Right forelimb (tissue), 1 donor: ENCODE results near the gene SPAG8.

Experiments
- DNase-seq: peaks from one replicate; pipeline ENCODE4 v3.0.0-alpha.2; 2018

The SPAG8 gene

DNA sequence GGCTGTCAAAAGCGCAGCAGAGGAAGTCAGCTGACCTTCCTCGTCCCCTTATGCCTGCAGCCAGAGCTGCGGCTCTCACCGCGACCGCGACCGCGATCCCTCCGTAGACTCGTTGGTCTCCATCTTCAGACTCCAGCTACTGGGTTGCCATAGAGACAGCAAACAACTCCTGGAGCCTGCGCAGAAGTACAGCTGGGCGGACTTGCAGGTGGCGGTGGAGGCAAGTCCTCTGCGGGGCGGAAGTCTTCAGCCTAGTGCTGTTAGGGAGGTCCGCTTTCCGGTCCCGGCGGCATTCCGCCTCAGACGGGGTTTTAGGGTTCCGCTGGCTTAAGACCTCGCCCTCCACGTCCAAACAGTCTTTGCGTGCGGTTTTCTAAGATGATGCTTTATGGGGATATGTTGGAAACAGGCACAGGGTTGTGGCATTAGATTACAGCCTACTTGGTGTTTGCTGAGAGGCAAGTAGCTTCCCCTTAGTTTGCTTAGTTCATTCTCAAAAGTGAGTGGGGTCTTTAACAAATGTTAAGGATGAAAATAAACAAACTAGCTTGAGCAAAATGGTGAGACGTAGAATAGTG is at the start of gene SPAG8:
Gene SPAG8, minus strand, starts transcription at position 238 of the 578 bp plus-strand sequence. Its CDS starts 115 bp downstream, at position 123.
- peak; percentile 91 for DNase-seq

DNA sequence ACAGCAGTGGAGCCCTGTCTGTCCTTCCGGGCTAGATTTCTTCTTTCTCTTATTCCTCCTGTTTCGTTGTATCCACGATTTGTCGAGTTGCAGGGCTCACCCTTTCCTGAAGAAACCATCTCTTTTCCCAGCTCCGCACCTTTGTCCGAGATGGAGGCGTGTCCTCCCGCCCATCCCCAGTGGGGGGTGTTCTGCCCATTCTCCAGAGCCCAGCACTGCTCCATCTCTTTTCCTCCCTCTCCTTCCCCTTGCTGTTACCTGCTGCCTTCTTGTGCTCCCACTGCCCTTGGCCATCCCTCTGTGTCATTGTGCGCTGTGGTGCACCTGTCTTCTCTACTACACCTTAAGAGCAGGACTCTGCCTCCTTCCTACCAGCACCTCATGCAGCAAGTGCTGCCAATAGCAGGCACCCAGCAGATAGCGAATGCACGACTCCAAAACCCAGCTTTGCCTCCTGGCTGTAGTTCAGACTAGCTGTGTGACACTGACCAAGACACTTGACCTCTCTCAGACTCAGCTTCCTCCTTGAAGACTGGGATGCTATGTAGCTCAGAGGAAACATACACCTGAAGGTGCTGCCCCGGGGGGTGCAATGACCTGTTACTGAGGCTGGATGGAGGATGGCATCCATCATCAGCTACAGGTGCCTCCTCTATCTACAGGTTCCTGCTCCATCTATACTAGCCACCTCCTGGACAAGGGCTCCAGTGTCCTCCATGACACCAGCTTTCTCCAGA is 49.3 kb upstream of the SPAG8 start:
- DNase-seq: peak; percentile 11

- DNase-seq: no peak
Observed at GRCh38 chr9:35859990-35860339, 47.9 kb upstream of the SPAG8 start.

DNA sequence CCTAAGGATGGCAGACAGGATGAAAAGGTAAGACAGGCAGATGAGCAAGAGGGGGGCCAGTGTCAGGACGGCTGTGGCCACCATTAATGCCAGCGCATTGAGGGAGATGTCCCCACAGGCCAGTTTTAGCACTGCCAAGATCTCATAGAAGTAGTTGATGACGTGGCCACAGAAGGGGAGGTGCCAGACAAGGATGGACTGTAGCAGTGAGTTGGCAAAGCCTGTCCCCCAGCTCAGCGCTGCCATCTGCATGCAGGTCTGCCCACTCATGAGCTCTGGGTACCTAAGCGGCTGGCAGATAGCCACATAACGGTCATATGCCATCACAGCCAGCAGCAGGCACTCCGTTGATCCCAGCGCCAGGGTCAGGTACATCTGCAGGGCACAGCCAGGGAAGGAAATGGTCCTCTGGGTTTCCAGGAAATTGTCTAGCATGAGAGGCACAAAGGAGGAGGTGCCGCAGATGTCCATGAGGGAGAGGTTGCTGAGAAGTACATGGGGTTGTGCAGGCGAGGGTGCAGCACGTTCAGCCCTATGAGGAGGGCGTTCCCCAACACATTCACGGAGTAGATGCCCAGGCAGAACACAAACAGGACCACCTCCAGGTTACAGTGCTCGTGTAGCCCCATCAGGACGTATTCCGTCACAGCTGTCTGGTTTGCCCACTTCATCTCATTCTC is 47.4 kb upstream of the SPAG8 start:
- peak; percentile 39 for DNase-seq

- no peak for DNase-seq
Observed at GRCh38 chr9:35858458-35858857, 46.4 kb upstream of the SPAG8 start.

DNA sequence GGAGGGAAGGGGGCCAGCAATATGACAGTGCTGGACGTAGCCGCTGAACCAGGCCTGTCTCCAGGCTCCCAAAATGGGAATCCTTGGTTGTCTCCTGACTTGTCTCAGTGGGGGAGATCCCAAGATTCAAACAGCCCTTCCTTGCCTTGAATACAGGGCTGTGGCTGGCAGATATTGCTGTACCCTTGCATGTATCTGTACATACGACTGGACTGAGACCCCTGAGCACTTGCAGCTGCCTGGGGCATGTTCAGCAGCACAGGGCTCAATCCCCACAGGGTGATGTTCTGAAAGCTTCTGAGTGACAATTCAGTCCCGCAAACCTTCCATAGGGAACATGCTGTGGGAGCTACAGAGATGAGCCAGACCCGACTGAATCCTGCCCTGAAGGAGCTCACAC is 44.8 kb upstream of the SPAG8 start:
- peak; percentile 11 for DNase-seq

GRCh38 chr9:35856206-35856605 is 44.1 kb upstream of the SPAG8 start:
- peak; percentile 15 for DNase-seq

GRCh38 chr9:35854091-35854762 is 42.2 kb upstream of the SPAG8 start:
- DNase-seq: peak; percentile 21

GRCh38 chr9:35852876-35853865 is 41.1 kb upstream of the SPAG8 start:
- peak; percentile 9 for DNase-seq

GRCh38 chr9:35852267-35852815 is 40.3 kb upstream of the SPAG8 start:
- DNase-seq: no peak

DNA sequence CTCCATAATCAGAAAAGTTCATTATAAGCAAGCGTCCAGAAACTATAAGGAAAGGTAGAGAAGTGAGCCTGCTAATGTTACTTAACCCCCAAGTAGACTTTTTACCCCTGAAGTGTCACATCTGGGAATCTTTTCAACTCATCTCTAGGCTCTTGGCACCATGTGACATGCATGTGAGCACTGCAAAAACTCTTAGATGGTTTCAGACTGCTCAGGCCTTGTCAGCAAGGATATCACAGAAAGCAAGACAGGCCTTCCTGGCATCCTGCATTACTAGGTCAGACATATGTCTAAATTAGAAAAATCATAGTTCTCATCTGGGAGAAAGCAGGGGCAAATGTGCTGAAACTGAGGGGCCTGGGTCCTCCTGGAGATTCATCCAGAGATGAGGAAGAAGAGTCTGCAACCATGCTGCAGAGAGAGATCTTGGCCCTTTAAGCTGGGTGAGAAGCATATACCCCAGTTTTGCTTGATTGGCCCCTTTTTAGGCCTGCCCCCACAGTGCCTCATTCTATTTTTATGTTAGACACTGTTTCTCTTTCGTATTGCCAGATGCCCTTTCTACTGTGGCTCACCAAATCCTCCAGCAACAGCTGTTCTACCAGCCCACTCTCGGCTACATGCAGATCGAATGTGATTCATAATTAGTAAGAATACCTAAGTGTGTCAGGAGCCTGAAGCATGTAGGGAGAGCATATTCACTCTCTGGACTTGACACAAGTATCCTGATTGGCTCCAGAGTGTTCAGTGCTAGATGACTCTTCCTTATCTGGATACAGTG is 35.9 kb upstream of the SPAG8 start:
- DNase-seq: no peak

DNA sequence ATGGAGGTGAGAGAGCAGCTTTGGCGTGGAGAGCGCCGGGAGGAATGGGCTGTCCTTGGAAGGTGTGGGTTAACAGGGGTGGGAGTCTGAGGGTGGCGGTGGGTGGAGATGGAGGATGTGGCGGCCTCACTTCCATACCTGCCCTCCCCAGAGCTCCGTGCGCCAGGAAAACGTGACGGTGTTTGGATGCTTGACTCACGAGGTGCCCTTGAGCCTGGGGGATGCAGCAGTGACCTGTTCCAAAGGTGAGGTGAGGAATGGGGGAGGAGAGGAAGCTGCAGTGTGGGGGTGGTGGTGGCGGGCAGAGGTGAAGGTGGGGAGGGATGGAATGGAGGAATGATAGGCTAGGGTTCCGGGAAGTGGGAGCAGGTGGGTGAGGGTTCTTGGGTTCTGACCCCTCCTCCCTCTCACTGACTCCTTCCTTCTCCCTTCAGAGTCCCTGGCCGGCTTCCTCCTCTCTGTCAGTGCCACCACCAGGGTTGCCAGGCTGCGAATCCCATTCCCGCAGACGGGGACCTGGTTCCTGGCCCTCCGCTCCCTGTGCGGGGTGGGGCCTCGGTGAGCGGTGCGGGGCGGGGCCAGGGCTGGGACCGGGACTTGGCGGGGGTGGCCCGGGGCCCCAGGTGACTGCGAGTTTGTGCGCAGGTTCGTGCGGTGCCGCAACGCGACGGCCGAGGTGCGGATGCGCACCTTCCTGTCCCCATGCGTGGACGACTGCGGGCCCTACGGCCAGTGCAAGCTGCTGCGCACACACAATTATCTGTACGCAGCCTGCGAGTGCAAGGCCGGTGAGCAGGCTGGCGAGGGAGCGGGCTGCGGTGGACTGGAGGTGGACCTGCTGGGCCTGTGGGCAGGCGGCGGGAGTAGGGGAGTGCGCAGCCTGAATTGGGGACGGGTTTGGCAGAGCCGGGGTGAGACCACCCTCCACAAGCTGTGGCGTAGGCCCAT is 34.0 kb upstream of the SPAG8 start:
- no peak for DNase-seq

GRCh38 chr9:35844628-35845270 is 32.7 kb upstream of the SPAG8 start:
- DNase-seq: no peak

DNA sequence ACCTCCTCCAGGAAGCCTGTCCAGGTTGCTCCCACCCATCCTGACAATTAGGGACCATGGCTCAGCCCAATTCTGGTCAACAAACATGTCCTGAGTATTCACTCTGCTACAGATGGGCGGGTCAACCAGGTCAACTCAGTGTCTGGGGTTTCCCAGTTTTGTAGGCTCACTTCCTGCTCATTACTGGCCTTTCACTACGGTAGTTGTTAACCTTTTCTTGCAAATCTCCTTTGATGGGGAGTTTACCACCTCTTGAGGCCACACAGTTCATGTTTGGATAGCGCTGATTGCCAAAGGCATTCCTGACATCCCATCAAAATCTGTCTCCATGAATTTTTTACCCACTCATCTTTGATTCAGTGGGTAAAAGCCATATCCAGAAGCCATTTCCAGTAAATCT is 30.7 kb upstream of the SPAG8 start:
- no peak for DNase-seq

GRCh38 chr9:35842020-35842745 is 30.1 kb upstream of the SPAG8 start:
- DNase-seq: no peak

- DNase-seq: no peak
Observed at GRCh38 chr9:35841645-35841900, 29.5 kb upstream of the SPAG8 start.

GRCh38 chr9:35840881-35841644 is 29.0 kb upstream of the SPAG8 start:
- DNase-seq: no peak

- DNase-seq: no peak
Observed at GRCh38 chr9:35839926-35840325, 27.9 kb upstream of the SPAG8 start.
